GM15510 (cell line): ENCODE measurements around the gene AHSG.

Source experiments
- POLR2A ChIP-seq: IDR thresholded peaks from 3 replicates; pipeline ENCODE4 v1.6.1; 2011; ENCODE audit warnings: borderline replicate concordance; ENCODE audit not compliant: insufficient read length; ENCODE audit errors: extremely low read depth

AHSG gene

GRCh38 chr3:186609247-186609868, 3.5 kb upstream of the AHSG start:
- TF ChIP-seq POLR2A: no peak

GRCh38 chr3:186612065-186612464, 795 bp upstream of the AHSG start:
- no peak for TF ChIP-seq POLR2A

GRCh38 chr3:186613637-186614265, 891 bp downstream of the AHSG start:
- TF ChIP-seq POLR2A: no peak

GRCh38 chr3:186614266-186614596, 1.4 kb downstream of the AHSG start:
- no peak for TF ChIP-seq POLR2A

GRCh38 chr3:186614597-186615483, 2.0 kb downstream of the AHSG start:
- TF ChIP-seq POLR2A: no peak

- TF ChIP-seq POLR2A: no peak
Observed at GRCh38 chr3:186616299-186616617, 3.4 kb downstream of the AHSG start.

- TF ChIP-seq POLR2A: no peak
Observed at GRCh38 chr3:186617036-186617946, 4.4 kb downstream of the AHSG start.

- TF ChIP-seq POLR2A: no peak
Observed at GRCh38 chr3:186618318-186618938, 5.6 kb downstream of the AHSG start.

DNA sequence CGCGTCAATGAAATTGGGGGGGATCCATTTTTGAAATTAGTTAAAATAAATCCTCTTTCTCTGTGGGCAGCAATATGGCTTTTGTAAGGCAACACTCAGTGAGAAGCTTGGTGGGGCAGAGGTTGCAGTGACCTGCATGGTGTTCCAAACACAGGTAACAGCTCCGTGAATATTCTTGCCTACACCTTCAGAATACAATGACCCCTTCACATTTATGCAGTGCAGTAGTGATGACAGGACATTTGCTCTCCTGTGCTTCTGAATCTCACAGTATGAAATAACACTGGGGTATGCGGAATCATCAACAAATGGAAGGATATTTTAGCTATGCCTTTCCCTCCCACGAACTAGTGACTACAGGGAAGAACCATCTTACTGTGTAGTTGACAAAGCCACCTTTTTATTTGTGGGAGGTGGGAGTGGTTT, 6.9 kb downstream of the AHSG start:
- TF ChIP-seq POLR2A: no peak

DNA sequence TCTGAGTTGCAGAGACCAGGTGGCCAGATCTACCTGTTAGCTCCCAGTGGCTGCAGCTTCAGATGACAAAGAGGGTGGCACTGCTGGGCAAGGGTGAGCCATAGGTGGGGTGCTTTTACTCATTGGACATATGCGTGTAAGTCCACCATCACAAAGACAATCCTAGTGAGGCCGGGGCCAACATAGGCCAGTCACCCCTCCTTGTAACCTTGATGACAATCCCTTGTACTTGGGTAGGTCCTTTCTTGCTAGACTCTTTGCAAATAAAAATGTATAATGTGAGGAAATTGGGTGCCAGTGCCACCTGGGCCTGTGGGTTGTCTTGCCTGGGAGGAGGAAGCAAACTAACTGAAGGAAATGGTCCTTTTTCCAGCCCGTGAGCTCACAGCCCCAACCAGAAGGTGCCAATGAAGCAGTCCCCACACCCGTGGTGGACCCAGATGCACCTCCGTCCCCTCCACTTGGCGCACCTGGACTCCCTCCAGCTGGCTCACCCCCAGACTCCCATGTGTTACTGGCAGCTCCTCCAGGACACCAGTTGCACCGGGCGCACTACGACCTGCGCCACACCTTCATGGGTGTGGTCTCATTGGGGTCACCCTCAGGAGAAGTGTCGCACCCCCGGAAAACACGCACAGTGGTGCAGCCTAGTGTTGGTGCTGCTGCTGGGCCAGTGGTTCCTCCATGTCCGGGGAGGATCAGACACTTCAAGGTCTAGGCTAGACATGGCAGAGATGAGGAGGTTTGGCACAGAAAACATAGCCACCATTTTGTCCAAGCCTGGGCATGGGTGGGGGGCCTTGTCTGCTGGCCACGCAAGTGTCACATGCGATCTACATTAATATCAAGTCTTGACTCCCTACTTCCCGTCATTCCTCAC, 7.6 kb downstream of the AHSG start:
- TF ChIP-seq POLR2A: no peak

- no peak for TF ChIP-seq POLR2A
Observed at GRCh38 chr3:186621894-186622650, 9.2 kb downstream of the AHSG start.

GRCh38 chr3:186622651-186623310, 9.9 kb downstream of the AHSG start:
- TF ChIP-seq POLR2A: no peak
